Stimulated activated CD8-positive, alpha-beta memory T cell treated with anti-CD3 and anti-CD28 coated beads, Interleukin-2, amount 100 ng/mL, for 48 hours (primary cell): ENCODE data around the gene DDX47.
"Not testable (repeated sequence)": the region's sequence is repeated elsewhere in the genome, so short reads cannot be mapped to it uniquely, and the experiment has no call there.

Experiments
- DNase-seq, 2 donors: peaks; one replicate each; pipeline ENCODE4 v3.0.0-alpha.2; 2020; ENCODE audit warnings: low read depth in 2 of 2

Gene DDX47

DNA sequence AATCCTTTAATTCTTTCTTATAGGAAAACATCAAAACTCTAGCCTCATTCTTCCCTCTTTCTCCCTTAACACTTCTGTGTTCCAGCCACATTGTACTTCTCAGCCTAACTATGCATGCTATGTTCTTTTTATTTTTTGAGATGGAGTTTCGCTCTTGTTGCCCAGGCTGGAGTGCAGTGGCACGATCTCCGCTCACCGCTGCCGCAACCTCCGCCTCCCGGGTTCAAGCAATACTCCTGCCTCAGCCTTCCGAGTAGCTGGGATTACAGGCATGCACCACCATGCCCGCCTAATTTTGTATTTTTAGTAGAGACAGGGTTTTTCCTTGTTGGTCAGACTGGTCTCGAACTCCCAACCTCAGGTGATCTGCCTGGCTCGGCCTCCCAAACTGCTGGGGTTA, 7.2 kb downstream of the DDX47 start:
- DNase-seq: not testable (repeated sequence)

DNA sequence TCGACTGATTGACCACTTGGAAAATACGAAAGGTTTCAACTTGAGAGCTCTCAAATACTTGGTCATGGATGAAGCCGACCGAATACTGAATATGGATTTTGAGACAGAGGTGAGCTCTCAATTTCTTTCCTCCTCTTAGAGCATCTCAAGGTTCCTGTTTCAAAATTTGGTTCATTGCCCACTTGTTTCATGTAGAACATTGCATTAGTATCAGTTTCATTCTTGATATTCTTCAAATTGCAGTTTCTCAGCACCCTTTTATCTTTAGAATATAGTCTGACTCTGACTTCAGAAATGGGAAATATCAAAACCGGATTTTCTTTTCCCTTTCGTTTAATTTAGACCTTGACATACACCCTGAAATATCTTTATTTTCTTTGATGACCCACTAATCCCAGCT, 8.8 kb downstream of the DDX47 start:
- DNase-seq: no peak

DNA sequence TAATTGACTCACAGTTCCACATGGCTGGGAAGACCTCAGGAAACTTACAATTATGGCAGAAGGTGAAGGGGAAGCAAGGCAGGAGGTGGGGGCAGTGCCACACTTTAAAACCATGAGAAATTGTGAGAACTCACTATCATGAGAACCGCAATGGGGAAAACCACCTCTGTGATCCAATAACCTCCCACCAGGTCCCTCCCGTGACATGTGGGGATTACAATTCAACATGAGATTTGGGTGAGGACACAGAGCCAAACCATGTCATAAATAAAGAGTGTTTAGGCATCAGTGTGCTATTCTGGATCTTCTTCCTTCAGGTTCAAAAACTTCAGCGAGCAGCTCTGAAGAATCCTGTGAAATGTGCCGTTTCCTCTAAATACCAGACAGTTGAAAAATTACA, 9.7 kb downstream of the DDX47 start:
- DNase-seq: no peak

DNA sequence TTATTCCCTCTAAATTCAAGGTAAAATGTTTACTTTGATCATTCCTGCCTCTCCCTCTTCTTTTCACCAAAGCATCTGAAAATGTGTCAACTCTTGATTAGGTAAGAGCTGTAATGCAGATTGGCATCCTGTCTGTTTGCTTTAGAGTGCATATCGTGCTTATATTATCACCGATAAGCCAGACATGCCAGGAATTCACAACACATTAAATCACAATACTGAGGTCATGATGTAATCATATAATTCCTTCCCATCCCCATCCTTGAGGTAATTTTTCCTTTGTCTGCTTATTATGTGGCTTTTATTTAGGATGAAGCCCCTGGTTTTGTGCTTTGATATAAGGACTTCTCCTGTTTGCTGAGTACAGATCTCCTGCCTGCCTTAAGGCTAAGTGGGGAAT, 10.2 kb downstream of the DDX47 start:
- DNase-seq: no peak

DNA sequence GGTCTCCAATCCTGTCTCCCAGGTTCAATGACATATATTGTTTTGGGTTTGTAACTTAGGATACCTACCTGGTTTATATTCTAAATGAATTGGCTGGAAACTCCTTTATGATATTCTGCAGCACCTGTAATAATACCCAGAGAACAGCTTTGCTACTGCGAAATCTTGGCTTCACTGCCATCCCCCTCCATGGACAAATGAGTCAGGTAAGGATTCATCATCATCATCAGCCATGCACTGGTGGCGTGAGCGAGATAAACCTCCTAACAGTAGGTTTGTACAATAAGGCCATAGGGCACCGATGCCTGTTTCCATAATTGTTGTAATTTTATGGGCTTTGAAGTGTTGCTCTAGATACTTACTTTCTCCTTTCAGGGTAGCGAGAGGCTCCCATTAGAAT, 10.7 kb downstream of the DDX47 start:
- no peak for DNase-seq

- no peak for DNase-seq
These were observed 22.4 kb downstream of the DDX47 start for GRCh38 chr12:12835378-12836146.

DNA sequence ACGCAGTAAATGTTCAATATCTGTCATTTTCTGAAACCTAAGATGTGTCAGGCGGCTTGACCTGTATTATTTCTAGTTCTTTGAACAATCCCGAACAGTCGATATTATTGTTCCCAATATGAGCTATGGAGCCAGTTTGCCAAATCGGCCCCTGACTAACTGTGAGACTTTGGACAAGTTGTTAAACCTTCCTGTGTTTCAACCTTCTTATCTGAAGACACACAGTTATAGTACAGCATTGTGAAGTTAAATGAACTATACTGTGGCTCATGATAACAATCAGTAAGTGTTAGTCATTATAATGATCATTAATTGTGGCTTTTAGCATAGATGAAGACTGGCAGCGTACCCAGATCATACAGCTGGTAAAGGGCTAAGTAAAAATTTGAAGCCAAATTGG, 23.4 kb downstream of the DDX47 start:
- no peak for DNase-seq

- DNase-seq: peak in 1 of 2 donors; percentile 25
These were observed 24.1 kb downstream of the DDX47 start for GRCh38 chr12:12837025-12837812.

- DNase-seq: no peak
These were observed 24.6 kb downstream of the DDX47 start for GRCh38 chr12:12837813-12838153.

- no peak for DNase-seq
These were observed 25.9 kb downstream of the DDX47 start for GRCh38 chr12:12839003-12839395.

DNA sequence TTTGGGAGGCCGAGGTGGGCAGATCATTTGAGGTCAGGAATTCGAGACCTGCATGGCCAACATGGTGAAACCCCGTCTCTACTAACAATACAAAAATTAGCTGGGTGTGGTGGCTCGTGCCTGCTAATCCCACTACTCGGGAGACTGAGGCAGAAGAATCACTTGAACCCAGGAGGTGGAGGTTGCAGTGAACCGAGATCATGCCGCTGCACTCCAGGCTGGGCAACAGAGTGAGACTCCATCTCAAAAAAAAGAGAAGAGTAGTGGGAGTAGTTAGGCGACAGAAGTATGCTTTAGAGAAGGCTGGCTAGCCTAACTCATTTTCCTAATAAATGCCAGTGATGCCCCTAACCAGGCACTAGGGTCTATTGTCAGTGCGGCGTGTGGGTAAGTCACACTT, 26.3 kb downstream of the DDX47 start:
- DNase-seq: not testable (repeated sequence)

- no peak for DNase-seq
These were observed 26.9 kb downstream of the DDX47 start for GRCh38 chr12:12839873-12840579.

DNA sequence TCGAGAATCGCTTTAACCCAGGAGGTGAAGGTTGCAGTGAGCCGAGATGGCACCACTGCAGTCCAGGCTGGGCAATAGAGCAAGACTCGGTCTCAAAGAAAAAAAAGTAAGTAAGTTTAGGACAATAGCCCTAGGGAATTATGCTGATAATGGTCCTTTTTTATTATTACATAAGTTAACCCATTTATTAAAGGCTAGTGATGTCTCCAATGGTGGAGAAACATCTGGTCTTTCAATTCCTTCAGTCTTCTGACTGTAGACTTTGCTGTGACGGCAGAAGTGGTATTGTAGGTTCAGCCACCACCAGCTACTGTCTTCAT, 27.4 kb downstream of the DDX47 start:
- no peak for DNase-seq

- not testable (repeated sequence) for DNase-seq
These were observed 28.3 kb downstream of the DDX47 start for GRCh38 chr12:12841428-12841827.

DNA sequence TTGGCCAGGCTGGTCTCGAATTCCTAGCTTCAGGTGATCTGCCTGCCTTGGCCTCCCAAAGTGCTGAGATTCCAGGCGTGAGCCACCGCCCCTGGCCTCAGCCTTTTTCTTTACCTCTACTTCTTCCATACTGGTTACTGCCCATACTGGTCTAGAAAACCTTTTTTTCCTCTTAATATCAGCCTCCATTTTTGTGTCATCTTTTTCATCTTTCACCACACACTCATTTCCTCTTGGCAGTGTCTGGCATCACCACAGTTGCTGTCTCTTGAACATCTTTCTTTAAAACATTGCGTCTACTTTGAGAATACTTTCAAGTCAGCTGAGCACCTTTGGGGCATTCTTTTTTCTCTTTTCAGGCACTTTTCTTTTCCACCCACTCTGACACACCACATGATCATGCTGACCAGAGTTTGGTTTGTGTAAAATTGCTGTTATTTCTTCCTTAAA, 32.7 kb downstream of the DDX47 start:
- no peak for DNase-seq

DNA sequence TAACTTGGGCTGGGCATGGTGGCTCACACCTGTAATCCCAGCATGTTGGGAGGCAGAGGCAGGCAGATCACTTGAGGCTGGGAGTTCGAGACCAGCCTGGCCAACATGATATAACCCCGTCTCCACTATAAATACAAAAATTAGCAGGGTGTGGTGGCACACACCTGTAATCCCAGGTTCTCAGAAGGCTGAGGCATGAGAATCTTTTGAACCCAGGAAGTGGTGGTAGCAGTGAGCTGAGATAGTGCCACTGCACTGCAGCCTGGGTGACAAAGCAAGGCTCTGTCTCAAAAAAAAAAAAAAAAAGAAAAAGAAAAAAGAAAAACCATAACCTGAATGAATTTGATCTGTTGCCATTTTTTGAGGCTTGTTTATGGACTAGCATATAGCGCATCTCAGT, 33.6 kb downstream of the DDX47 start:
- DNase-seq: not testable (repeated sequence)

DNA sequence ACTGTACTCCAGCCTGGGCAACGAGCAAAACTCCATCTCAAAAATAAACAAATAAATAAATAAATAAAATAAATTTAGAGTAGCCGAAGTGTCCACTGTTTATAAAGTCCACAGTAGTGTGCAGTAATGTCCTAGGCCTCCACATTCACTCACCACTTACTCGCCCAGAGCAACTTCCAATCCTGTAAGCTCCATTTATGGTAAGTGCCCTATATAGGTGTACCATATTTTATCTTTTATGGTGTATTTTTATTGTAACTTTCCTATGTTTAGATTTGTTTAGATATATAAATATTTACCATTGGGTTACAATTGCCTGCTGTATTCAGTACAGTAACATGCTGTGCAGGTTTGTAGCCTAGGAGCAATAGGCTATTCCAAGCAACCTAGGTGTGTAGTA, 40.3 kb downstream of the DDX47 start:
- DNase-seq: no peak

- DNase-seq: no peak
These were observed 46.5 kb downstream of the DDX47 start for GRCh38 chr12:12859690-12860089.

- DNase-seq: no peak
These were observed 51.1 kb downstream of the DDX47 start for GRCh38 chr12:12864243-12864642.

DNA sequence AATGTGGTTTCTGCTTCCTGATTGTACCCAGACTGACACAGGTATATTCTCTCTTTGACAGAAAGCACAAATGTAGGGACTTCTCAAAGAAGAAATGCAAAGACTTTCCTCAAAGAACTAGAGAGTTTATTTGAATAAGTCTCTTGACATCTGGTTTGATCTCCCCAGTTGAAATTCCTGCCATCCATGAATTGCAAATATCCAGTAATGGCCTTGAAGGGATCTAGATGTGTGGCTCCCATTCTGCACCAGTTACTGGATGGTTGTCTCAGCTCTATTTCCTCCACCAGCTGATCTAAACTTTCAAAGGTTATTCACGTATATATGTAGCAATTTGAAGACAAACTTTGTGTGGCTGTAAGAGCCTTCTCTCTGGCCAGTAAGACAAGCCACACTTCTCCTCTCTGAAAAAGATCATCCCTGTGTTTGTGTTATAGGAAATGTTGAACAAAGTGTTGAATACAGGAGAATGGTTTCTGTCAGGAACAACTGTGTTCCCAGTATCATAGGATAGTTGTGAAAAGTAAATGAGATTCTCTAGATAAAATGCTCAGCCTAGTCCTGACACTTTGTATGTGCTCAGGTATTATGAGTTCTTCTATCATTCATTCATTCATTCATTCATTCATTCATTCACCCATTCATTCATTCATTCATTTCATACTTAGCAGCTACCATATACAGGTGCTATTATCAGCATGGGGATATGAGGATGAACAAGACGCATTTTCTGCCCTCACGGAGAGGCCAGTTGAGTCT, 55.5 kb downstream of the DDX47 start:
- DNase-seq: no peak

- DNase-seq: no peak
These were observed 57.3 kb downstream of the DDX47 start for GRCh38 chr12:12870465-12870864.

GRCh38 chr12:12871587-12872138, 58.5 kb downstream of the DDX47 start:
- no peak for DNase-seq
